SK-N-MC (cell line): ENCODE results near the gene CTR9.

Experiments
- DNase-seq: peaks from one replicate; pipeline ENCODE4 v3.0.0-alpha.2; 2011; ENCODE audit warnings: low read depth, low spot score
- H3K27ac ChIP-seq: fragments of 200-600 bp; sonication (generic); 2 replicates; pipeline ENCODE4 v1.5.1; 2016; ENCODE audit warnings: mixed run types
- H3K36me3 ChIP-seq: fragments of 200-600 bp; sonication (generic); 2 replicates; pipeline ENCODE4 v1.6.1; 2017; ENCODE audit warnings: antibody characterized with exemption, low read length, mixed read lengths; ENCODE audit not compliant: insufficient read depth
- H3K4me3 ChIP-seq: fragments of 200-600 bp; sonication (generic); 2 replicates; pipeline ENCODE4 v1.5.1; 2016
- H3K9ac ChIP-seq: fragments of 200-600 bp; sonication (generic); 2 replicates; pipeline ENCODE4 v1.8.0; 2017; ENCODE audit warnings: mixed run types, mixed read lengths; ENCODE audit not compliant: insufficient read length
- H3K9me3 ChIP-seq: fragments of 200-600 bp; sonication (generic); 2 replicates; pipeline ENCODE4 v1.6.1; 2017; ENCODE audit warnings: low read depth, mild to moderate bottlenecking, antibody characterized with exemption, low read length, moderate library complexity, mixed read lengths
- EZH2 ChIP-seq: fragments of 200-600 bp; sonication (generic); IDR thresholded peaks from one replicate; pipeline ENCODE4 v1.6.1; 2017; ENCODE audit warnings: antibody characterized with exemption
- FOXP2 ChIP-seq: optimal IDR thresholded peaks from 2 replicates; pipeline ENCODE3; 2011; ENCODE audit warnings: mild to moderate bottlenecking, moderate library complexity; ENCODE audit not compliant: insufficient read depth; ENCODE audit errors: extremely low read length, control extremely low read depth
- POLR2AphosphoS5 ChIP-seq: IDR thresholded peaks from 2 replicates; pipeline ENCODE4 v1.6.1; 2012; ENCODE audit warnings: mild to moderate bottlenecking, low read depth, low read length, borderline replicate concordance

Gene CTR9

DNA sequence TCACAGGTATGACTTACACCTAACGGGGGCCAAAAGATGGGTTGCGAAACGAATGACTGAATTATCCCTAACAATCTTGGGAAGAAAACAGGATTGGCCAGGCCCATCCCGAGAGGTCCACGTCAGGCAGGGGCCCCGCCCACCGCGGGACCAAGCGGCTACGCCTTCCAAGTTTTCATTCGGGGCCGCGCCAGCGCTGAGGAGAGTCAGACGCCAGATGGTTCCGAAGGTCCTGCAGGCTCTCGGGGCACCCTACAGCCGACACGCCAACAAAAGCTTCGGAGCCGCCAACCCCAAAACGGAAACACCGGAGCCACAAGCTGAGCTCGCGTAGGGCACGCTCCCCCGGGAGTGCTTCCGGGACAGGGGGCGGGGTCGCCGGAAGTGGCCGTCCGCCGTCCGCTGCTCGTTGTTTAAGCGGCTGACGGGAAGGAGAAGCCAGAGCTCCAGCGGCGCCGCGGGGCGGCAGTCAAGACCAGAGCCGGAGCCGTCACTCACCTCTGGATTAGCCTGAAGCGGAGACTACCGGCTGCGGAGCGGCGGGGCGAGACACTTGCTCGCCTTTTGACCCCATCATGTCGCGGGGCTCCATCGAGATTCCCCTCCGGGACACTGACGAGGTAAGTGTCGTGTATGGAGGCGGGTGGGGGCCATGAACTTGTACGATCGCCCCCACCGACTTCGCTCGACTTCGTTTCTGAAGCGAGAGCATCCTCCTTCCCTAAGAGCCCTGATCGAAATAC is at the start of gene CTR9:
Gene CTR9 (plus strand): TSS at position 409 of the 743 bp plus-strand sequence. CDS start 167 bp downstream, at position 576.
- DNase-seq, result no peak
- Histone ChIP-seq H3K4me3 (peak within 1 kb of the TSS; percentile 93), H3K9ac (peak within 1 kb of the TSS; percentile 79), H3K9me3 (no peaks in the 10 kb centered on the region), H3K36me3 (peaks cover 34% of the 10 kb centered on the region), H3K27ac (peak within 1 kb of the TSS; percentile 90)
- TF ChIP-seq FOXP2, result no peak
- peak; percentile 90 for TF ChIP-seq POLR2AphosphoS5
- TF ChIP-seq EZH2, result no peak

DNA sequence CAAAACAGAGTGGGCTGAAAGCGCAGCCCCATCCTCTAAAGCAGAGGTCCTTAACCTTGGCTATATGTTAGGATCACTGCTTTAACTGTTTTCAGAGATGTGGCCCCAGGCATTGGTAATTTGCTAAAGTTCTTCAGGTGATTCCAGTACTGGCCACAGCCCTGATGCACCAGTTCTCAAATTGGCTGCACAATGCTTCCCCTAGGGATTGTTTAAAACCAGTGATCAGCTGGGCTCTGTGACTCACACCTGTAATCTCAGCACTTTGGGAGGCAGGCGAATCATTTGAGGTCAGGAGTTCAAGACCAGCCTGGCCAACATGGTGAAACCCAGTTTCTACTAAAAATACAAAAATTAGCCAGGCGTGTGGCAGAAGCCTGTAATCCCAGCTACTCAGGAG is 49.1 kb upstream of the CTR9 start:
- DNase-seq, result no peak
- H3K9me3 ChIP-seq, result no peaks in the 10 kb centered on the region
- TF ChIP-seq FOXP2 (no peak), POLR2AphosphoS5 (no peak)
- H3K27ac ChIP-seq, result no peak overlapping the region
- no peak overlapping the region for H3K9ac ChIP-seq
- no peak overlapping the region for H3K4me3 ChIP-seq
- H3K36me3 ChIP-seq, result no peaks in the 10 kb centered on the region

GRCh38 chr11:10708131-10708530 is 42.9 kb upstream of the CTR9 start:
- TF ChIP-seq EZH2 (no peak), POLR2AphosphoS5 (no peak), FOXP2 (no peak)
- Histone ChIP-seq H3K9ac (no peak overlapping the region), H3K36me3 (no peaks in the 10 kb centered on the region), H3K9me3 (no peaks in the 10 kb centered on the region), H3K4me3 (no peak overlapping the region), H3K27ac (no peak overlapping the region)
- DNase-seq, result no peak

- Histone ChIP-seq H3K27ac (no peak overlapping the region), H3K9ac (no peak overlapping the region), H3K36me3 (no peaks in the 10 kb centered on the region), H3K9me3 (no peaks in the 10 kb centered on the region), H3K4me3 (no peak overlapping the region)
- no peak for TF ChIP-seq POLR2AphosphoS5
- TF ChIP-seq FOXP2, result no peak
- no peak for TF ChIP-seq EZH2
- no peak for DNase-seq
These were observed 41.6 kb upstream of the CTR9 start for GRCh38 chr11:10709299-10710086.

- no peak overlapping the region for H3K27ac ChIP-seq
- H3K9ac ChIP-seq, result no peak overlapping the region
- no peak for DNase-seq
- H3K36me3 ChIP-seq, result no peaks in the 10 kb centered on the region
- no peaks in the 10 kb centered on the region for H3K9me3 ChIP-seq
- H3K4me3 ChIP-seq, result no peak overlapping the region
- no peak for TF ChIP-seq FOXP2
- no peak for TF ChIP-seq EZH2
- no peak for TF ChIP-seq POLR2AphosphoS5
These were observed 35.5 kb upstream of the CTR9 start for GRCh38 chr11:10715571-10715970.

GRCh38 chr11:10716122-10716521 is 34.9 kb upstream of the CTR9 start:
- no peaks in the 10 kb centered on the region for H3K9me3 ChIP-seq
- no peaks in the 10 kb centered on the region for H3K36me3 ChIP-seq
- TF ChIP-seq EZH2 (no peak), FOXP2 (no peak), POLR2AphosphoS5 (no peak)
- H3K27ac ChIP-seq, result no peak overlapping the region
- H3K4me3 ChIP-seq, result no peak overlapping the region
- no peak overlapping the region for H3K9ac ChIP-seq
- no peak for DNase-seq

DNA sequence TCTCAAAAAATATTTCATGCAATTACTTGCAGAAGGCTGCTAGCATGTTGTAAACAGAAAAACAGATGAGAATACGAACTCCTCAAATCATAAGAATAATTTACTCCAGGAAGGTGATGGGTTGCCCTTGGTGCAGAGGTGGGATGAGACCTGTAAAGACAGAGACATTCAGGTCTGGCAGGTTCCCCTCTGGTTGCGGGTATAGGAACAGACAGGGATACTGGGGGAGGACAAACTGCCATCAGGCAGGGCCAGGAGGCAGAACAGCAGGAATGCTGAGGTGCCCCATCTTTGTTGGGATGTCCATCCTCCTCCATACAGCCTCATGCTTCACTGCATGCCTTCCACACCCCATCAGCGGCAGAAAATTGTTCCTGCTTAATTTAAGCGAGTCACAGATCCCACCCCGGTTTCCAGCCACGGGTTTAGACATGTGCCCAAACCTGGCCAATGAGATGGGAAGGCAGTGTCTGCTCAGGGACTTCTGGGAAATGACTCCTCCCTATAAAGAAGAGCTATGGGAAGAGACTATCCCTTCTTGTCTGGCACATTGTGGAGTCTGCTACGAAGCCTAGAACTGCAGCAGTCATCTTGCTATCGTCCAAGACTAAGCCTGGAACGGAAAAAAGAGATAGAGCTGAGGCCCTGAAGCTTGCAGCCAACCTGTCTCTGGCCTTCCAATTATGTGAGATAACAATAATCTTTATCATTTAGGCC is 34.3 kb upstream of the CTR9 start:
- no peak overlapping the region for H3K9ac ChIP-seq
- no peak for DNase-seq
- no peak overlapping the region for H3K27ac ChIP-seq

DNA sequence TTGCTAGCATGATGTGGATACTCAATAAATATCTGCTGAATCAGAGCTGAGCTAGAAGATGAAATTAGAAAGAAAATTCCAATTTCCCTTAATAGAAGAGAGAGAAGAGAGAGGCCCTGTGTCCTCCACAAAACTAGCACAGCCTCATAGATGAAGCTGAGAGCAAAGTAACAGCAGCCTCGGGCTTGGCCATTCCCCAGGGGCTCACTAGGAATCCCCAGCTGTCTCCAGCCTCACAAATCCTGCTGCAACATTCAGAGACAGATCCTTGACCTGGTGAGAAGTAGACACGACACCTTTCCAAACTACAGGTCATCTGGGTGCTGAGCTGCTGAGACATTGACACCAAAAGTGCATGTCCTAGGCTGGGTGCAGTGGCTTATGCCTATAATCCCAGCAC is 31.4 kb upstream of the CTR9 start:
- no peaks in the 10 kb centered on the region for H3K9me3 ChIP-seq

More for the DNA sequence above, 34.3 kb upstream of the CTR9 start:
- TF ChIP-seq EZH2 (no peak), FOXP2 (no peak), POLR2AphosphoS5 (no peak)
- H3K36me3 ChIP-seq, result no peaks in the 10 kb centered on the region
- no peak overlapping the region for H3K4me3 ChIP-seq
- H3K9me3 ChIP-seq, result no peaks in the 10 kb centered on the region

More for the DNA sequence above, 31.4 kb upstream of the CTR9 start:
- Histone ChIP-seq H3K36me3 (no peaks in the 10 kb centered on the region), H3K9ac (no peak overlapping the region), H3K4me3 (no peak overlapping the region), H3K27ac (no peak overlapping the region)
- TF ChIP-seq FOXP2, result no peak
- no peak for TF ChIP-seq POLR2AphosphoS5
- no peak for TF ChIP-seq EZH2
- no peak for DNase-seq
